ENCODE measurements around the gene ACTR8.
"Not testable (repeated sequence)": the region's sequence is repeated elsewhere in the genome, so short reads cannot be mapped to it uniquely, and the experiment has no call there.

Gene ACTR8, protein sequence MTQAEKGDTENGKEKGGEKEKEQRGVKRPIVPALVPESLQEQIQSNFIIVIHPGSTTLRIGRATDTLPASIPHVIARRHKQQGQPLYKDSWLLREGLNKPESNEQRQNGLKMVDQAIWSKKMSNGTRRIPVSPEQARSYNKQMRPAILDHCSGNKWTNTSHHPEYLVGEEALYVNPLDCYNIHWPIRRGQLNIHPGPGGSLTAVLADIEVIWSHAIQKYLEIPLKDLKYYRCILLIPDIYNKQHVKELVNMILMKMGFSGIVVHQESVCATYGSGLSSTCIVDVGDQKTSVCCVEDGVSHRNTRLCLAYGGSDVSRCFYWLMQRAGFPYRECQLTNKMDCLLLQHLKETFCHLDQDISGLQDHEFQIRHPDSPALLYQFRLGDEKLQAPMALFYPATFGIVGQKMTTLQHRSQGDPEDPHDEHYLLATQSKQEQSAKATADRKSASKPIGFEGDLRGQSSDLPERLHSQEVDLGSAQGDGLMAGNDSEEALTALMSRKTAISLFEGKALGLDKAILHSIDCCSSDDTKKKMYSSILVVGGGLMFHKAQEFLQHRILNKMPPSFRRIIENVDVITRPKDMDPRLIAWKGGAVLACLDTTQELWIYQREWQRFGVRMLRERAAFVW

DNA sequence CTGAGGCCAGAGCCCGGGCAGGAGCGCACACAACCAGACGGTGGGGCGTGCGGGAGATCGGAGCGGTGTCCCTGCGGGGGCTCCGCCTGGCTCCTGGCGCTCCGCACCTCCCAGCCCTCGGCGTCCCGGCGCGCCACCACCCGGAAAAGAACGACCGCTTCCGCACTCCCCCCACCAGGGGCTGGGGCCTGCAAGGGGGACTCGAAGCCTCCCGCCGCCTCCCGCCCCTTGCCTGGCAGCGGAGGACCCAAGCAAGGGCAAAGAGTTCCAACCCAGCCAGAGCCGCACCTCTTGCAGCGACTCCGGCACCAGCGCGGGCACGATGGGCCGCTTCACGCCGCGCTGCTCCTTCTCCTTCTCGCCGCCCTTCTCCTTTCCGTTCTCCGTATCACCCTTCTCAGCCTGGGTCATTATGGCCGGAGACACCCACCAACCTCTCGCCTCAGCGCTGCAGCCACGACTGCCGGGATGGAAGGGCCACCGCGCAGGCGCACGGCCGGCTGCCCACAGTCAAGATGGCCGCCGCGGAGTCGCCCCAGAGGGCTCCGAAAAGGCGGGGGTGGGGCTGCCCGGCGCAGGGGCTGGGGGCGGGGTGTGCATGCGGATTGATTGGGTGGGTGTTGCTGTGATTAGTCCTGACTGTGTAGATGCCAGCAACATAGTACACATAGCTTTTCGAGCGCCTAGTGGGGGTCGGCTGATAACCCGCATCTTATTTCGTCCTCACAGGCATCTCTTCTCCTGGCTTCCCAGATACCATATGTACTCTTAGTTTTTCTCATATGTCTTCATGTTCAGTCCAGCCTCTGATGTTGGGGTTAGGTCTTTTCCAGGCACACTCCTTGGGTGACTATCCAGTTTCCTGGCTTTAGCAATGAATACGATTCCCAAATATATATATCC lies at the start of gene ACTR8:
TSS of gene ACTR8 (minus strand) at position 462 of the 903 bp plus-strand sequence. CDS start at position 411, 51 bp downstream.
- peak; percentile 45 to 79 (median 78) for DNase-seq (ENCODE audit: low read depth in 4 of 4, low spot score in 1 of 4)

DNA sequence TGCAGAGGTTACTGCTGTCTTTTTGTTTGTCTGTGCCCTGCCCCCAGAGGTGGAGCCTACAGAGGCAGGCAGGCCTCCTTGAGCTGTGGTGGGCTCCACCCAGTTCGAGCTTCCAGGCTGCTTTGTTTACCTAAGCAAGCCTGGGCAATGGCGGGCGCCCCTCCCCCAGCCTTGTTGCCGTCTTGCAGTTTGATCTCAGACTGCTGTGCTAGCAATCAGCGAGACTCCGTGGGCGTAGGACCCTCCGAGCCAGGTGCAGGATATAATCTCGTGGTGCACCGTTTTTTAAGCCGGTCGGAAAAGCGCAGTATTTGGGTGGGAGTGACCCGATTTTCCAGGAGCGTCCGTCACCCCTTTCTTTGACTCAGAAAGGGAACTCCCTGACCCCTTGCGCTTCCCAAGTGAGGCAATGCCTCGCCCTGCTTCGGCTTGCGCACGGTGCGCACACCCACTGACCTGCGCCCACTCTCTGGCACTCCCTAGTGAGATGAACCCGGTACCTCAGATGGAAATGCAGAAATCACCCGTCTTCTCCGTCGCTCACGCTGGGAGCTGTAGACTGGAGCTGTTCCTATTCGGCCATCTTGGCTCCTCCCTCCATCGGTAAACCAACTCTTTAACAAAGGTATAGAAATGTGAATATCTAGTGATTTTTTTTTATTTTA lies 45.4 kb upstream of the ACTR8 start:
- DNase-seq (ENCODE audit: low read depth in 4 of 4, low spot score in 1 of 4), result not testable (repeated sequence)

DNA sequence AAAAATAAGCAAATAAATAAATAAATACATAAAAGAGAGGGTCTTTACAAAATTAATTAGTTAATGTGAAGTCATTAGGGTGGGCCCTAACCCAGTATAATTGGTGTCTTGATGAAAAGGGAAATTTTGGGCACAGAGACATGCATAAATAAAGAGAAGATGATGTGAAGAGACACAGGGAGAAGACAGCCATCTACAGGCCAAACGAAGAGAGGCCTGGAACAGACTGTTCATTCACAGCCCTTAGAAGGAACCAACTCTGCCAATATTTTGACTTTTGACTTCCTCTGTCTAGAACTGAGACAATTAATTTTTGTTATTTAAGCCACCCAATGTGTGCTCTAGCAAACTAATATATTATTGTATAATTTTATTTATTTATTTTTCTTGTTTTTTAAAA lies 39.3 kb upstream of the ACTR8 start:
- DNase-seq (ENCODE audit: low read depth in 4 of 4, low spot score in 1 of 4), result no peak

DNA sequence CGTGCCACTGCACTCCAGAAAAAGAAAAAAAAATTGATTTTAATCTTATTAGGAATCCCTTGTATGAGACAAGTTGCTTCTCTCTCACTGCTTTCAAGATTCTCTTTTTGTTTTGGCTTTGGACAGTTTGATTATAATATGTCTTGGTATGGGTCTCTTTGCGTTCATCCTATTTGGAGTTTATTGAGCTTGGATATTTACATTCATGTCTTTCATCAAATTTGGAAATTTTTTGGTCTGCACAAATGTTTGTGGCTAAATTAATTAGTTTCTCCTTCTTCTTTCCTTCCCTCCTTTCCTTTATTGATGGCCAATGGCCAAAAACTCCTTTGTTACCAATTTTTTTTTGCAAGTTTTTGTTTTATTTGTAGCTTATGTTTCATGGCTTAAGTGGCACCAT lies 37.8 kb upstream of the ACTR8 start:
- DNase-seq (ENCODE audit: low read depth in 4 of 4, low spot score in 1 of 4), result no peak

DNA sequence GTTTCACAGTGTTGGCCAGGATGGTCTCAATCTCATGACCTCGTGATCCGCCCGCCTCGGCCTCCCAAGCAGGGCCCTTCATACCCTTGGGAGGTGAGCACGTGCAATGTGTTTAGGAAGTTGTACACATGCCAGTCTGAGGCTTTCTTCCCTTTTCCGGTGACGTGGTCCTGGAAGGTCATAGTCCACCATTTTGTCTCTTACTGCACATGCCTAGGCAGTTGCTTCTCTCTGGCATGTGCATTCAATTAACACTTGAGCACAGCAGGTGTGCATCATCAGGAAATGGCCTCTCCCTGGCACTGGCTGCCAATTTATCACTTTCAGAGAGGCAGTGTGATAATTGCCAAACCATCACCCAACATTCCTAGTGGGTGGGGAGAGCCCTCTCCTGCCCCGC lies 31.4 kb upstream of the ACTR8 start:
- DNase-seq (ENCODE audit: low read depth in 4 of 4, low spot score in 1 of 4), result no peak

DNA sequence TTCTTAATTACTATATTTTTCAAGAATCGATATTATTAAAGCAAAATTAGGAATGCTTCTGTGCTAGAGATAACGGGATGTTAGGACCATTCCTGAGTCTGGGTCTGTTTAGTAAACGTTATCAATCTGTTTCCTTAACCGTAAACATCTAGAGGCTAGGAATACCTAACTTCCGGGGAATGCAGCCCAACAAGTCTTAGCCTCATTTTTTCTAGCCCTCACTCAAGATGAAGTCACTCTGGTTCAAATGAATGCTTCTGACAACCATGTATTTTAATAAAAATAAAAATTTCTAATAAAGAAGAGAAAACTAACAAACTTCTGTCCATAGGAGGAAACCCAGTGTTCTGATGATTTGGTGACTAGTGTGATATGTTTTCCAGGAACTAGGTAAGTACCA lies 20.8 kb upstream of the ACTR8 start:
- DNase-seq (ENCODE audit: low read depth in 4 of 4, low spot score in 1 of 4), result no peak

DNA sequence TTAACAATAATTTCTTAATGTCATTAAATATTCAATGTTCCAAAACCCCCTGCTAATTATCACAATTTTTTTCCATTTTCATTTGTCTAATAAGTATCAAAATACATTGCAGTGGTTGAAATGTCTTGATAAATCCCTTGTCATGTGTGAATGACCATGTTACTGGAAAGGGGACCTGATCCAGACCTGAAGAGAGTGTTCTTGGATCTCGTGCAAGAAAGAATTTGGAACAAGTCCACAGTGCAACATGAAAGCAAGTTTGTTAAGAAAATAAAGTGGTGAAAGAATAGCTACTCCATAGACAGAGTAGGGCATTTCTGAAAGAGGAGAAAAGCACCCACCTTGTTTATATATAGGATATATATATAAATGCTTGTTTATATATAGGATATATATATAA lies 20.1 kb upstream of the ACTR8 start:
- DNase-seq (ENCODE audit: low read depth in 4 of 4, low spot score in 1 of 4), result no peak

DNA sequence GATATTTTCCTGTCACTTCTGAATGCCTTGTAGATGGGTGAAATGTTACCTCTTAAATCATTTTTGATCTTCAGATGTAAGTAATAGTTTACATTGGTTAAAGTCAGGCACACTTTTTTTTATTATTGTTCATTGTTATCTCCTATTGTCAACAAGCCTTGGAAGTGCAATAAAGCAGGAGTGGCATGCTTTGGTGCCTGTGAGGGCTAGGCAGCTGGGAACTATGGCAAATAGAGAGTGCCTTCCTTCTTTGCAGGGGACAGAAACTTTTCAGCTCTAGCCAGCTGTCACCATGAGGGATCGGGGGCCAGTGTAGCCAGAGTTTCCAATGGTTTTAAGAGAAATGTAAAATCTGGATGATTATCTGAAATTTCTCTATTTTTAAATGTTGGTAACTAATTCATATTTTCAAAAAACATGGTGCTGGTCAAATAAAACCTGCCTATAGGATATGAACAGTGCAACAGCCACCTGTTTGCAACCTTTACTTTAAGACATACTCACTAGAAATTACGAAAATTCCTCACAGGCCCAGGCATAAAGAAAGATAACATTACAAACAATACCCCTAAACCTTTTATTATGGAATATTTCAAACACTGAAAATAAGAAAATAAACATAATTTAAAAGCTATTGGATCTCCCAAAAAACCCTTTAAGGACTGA lies 18.8 kb upstream of the ACTR8 start:
- no peak for DNase-seq (ENCODE audit: low read depth in 4 of 4, low spot score in 1 of 4)

DNA sequence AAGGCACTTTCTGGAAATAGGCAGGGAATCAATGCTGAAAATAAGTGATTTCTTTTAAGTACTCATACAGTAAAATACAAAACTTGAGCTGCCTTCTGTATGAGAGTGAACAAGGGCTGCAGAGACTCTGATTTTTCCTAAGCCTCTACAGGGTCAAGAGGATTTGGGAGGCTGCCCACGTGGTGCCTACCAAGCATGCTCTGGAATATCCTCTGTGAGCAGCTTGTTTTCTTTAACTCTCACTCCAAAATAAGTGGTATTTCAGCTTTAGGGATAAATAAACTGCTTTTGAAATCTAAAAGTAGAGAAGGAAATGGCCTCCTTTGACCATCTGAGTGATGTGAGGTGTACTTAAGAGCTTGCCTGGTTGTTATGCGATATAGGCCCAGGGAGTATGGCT lies 17.8 kb upstream of the ACTR8 start:
- no peak for DNase-seq (ENCODE audit: low read depth in 4 of 4, low spot score in 1 of 4)

DNA sequence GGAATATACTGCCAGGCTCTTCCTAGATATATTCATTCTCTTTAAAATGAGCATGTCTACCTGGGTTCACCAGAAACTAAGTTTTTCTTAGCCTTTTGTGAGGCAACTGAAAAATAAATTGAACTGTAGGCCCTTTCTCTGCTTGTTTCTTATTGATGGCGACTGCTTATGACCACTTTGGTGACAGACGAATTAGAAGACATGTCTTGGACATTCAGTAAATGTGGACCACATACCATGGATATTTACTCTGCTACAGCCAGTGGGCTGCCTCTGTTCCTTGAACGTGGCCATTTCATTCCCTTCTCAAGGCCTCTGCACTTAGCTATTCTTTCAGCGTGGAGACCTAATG lies 10.3 kb upstream of the ACTR8 start:
- no peak for DNase-seq (ENCODE audit: low read depth in 4 of 4, low spot score in 1 of 4)

DNA sequence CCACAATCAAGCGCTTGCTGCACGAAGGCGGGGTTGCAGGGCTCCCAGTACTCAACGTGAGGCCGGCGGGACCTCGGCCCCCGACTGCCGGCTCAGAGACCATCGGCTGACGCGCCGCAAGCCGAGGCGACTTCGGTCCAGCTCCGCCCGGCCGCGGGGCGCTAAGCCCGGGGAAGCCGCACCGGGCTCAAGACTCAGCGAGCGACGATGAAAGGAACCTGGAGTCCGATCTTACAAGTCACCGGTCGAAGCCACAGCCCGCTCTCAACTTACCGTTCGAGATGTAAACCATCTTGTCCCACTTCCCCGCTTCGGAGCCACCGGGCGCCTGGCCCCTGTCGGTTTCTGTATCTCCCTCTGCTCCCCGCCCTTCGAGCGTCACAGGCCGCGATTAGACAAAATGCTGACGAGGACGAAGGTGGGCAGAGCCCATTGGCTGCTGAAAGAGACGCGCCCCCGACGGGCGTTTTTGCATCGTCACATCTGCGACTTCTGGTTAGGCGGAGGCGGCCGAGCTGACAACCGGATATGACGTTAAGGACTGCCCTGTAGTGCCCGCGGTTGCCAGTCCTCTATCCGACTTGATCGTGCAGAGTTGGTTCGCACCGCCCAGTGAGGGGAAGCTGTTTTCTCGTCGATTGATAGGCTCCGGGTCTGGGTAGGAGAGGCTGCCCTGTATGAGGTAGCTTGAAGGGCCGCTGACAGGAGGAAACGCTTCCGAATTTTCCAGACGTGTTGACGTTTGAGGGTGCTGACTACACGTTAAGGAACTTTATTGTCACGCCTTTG lies 9.7 kb upstream of the ACTR8 start, which contains the start of gene SELENOK:
TSS of gene SELENOK (minus strand) at position 363 of the 789 bp plus-strand sequence.
- peak; percentile 85 to 93 (median 88) for DNase-seq (ENCODE audit: low read depth in 4 of 4, low spot score in 1 of 4)

DNA sequence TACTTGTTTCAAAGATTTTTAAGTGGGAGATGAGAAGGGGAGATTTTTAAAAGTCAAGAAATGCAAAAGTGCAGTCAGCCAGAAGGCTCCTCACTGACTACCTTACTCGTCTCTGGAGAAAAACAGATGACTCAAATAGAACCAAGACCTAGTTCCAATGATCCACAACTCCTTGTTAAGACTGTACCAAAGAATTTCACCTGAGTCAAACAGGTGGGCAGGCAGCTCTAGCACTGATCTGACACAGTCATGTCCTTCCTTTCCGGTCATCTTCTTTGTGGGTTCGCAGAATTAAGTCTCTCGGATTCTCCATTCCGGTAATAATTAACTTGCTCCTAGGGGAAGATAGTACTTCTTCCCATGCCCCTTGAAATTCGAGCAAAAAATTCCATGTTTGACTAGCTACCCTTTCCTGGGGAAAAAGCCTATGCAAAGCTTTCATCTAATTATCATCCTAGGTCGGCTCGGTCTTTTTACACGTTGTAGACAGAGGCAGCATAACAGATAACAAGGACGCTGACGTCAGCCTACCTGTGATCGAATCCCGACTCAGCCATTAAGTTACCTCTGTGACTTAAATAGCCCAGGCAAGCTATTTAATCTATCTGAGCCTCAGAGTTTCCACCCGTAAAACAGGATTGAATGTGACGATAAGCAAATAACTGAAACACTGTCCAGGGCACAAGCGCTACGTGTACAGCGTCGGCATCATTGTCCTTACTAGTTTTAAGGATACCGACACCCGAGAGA lies 8.9 kb upstream of the ACTR8 start:
- peak in 2 of 4 experiments; percentile 15 to 28 for DNase-seq (ENCODE audit: low read depth in 4 of 4, low spot score in 1 of 4)

DNA sequence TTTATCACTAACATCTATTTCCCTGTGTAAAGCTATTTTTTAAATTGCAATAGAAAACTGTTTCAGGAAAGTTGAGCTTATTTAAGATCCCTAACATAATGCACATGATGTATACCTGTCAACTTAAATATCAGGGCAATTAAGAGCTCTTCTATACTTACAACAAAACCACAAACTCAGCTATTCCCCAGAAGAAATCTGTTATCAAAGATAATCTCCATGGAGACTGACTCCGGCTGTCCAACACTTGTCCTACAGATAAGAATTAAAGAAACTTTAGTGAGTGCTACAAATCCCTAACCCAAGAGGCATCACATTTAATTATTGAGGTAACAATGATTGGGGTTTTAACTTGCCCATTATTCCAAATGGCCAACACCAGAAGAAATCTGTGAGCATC lies 6.3 kb upstream of the ACTR8 start:
- no peak for DNase-seq (ENCODE audit: low read depth in 4 of 4, low spot score in 1 of 4)

DNA sequence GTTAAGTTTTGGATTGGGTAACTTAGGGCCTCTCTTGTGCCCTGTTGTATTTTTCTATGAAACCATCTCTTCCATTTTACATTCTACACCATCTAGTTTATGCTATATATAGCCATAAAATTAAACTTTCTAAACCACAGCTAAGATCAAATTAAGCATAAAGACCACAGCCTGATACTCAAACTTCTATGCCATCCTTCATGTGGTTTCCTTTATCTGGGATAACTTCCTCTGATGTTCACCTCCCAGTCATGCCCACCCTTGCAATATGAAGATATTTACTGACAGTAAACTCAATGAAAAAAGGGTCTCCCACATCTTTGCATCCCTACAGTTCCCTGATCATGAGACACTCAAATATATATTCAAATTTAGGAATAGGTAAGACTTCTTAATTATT lies 5.5 kb upstream of the ACTR8 start:
- DNase-seq (ENCODE audit: low read depth in 4 of 4, low spot score in 1 of 4), result no peak

DNA sequence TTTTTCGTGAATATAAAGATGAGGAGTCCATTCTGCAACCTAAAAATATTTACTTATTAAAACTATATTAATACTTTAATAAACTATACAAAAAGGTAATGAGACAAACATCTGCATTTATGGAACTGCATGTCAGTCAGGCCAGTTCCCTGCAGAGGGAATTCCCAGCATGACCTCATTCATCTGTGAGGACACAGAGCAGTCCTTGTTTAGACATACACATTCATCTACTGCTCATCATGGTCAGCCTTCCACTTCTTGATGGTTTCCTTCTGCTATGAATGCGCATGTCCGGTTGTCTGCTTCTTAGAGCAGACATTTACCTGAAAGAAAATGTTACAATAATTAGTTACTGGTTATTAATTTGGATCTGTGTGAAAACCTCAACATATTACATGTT lies 3.3 kb upstream of the ACTR8 start:
- DNase-seq (ENCODE audit: low read depth in 4 of 4, low spot score in 1 of 4), result no peak

DNA sequence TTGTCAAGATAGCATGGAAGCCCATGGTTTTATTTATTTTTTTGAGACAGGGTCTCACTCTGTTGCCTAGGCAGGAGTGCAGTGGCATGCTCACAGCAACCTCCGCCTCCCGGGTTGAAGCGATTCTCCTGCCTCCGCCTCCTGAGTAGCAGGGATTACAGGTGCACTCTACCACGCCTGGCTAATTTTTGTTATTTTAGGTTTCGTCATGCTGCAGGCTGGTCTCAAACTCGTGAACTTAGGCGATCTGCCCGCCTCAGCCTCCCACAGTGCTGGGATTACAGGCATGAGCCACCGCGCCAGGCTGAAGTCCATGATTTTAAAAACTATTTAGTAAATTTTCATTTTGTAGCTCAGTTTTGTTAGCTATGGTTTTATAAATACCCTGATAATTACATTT lies 2.7 kb upstream of the ACTR8 start:
- no peak for DNase-seq (ENCODE audit: low read depth in 4 of 4, low spot score in 1 of 4)

DNA sequence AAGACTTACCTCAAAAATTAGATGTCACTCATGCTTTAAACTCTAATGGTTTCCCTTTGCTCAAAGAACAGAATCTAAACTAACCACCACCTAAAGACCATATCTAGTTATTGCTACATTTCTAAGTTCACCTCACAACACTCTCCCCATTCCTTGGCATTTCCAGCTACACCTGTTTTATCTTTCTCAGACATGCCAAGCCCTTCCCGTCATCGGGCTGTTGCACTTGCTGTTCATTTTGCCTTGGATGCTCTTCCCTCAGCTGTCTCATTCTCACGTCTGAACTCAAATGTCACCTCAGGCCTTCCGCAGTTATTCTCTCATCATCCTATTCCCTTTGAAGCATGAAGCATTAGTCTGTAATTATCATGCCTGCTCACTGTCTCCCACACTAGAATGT lies 1.1 kb upstream of the ACTR8 start:
- no peak for DNase-seq (ENCODE audit: low read depth in 4 of 4, low spot score in 1 of 4)

DNA sequence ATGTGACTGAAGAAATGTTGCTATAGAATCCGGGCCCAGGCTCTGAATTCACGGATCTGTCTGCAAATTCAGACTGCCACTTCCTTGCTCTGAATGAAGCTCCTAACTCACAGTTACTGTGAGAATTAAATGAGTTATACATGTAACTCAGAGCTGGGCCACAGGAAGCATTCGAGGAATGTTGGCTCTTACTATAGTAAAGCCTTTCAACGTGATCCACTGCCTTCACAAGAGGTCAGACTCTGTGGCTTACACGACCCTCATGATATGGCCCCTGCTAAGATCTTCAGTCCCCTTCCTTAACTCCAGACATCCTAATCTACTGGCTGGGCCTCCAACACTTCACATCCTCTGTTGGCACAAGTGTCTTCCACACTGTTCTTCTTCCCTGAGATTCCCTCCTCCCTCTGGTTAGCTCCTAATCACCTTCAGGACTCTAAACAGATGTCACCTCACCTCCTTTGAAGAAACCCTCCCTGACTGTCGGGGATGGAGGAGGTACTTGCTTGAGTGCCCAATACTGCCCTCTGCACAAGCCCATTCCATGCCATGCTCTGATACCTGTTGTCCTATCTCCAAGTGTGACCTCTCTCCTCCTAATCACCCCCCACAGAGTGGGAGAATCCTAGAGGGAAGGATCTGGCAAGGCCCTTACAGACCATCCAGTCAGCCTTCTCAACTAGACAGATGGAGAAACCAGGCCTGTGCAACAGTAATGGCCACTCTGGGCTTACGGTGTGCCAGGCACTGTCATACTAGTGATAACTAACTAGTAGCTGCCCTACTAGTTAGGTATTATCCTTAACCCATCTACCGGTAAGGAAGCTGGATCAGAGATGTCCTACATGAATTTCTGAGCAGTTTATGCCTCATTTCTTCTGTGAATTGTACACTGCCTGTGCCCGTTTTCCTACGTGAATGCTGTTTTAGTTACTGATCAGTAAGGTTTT lies 1.3 kb downstream of the ACTR8 start:
- DNase-seq (ENCODE audit: low read depth in 4 of 4, low spot score in 1 of 4), result no peak
